ENCODE measurements around the gene ANP32E. TPM values are rescaled to one million over a fixed set of nuclear protein-coding genes. Genes with fewer than 3 reads are reported as not detected.
A peak's percentile ranks its signal among the peaks of the same experiment; 100 is the strongest.

Gene ANP32E
- total and polyA plus RNA-seq, 2 of the 8 experiments (the other 6 are each of a cell fraction or from before 2014, with no cell fraction given), result 20.7 to 123 TPM

- TF ChIP-seq ASH2L (IDR thresholded peaks at IDR 0.05; ENCODE audit: low read length), result peak; percentile 70
- no peak for TF ChIP-seq BACH1 (IDR thresholded peaks at IDR 0.05; ENCODE audit: low read length)
- TF ChIP-seq EP300 (IDR thresholded peaks at IDR 0.05; ENCODE audit: borderline replicate concordance in 1 of 2, low read depth in 2 of 2, low read length in 2 of 2), result no peak
- TF ChIP-seq SUZ12 (IDR thresholded peaks at IDR 0.05; ENCODE audit: low read length), result no peak
- TF ChIP-seq, protein P1, sequence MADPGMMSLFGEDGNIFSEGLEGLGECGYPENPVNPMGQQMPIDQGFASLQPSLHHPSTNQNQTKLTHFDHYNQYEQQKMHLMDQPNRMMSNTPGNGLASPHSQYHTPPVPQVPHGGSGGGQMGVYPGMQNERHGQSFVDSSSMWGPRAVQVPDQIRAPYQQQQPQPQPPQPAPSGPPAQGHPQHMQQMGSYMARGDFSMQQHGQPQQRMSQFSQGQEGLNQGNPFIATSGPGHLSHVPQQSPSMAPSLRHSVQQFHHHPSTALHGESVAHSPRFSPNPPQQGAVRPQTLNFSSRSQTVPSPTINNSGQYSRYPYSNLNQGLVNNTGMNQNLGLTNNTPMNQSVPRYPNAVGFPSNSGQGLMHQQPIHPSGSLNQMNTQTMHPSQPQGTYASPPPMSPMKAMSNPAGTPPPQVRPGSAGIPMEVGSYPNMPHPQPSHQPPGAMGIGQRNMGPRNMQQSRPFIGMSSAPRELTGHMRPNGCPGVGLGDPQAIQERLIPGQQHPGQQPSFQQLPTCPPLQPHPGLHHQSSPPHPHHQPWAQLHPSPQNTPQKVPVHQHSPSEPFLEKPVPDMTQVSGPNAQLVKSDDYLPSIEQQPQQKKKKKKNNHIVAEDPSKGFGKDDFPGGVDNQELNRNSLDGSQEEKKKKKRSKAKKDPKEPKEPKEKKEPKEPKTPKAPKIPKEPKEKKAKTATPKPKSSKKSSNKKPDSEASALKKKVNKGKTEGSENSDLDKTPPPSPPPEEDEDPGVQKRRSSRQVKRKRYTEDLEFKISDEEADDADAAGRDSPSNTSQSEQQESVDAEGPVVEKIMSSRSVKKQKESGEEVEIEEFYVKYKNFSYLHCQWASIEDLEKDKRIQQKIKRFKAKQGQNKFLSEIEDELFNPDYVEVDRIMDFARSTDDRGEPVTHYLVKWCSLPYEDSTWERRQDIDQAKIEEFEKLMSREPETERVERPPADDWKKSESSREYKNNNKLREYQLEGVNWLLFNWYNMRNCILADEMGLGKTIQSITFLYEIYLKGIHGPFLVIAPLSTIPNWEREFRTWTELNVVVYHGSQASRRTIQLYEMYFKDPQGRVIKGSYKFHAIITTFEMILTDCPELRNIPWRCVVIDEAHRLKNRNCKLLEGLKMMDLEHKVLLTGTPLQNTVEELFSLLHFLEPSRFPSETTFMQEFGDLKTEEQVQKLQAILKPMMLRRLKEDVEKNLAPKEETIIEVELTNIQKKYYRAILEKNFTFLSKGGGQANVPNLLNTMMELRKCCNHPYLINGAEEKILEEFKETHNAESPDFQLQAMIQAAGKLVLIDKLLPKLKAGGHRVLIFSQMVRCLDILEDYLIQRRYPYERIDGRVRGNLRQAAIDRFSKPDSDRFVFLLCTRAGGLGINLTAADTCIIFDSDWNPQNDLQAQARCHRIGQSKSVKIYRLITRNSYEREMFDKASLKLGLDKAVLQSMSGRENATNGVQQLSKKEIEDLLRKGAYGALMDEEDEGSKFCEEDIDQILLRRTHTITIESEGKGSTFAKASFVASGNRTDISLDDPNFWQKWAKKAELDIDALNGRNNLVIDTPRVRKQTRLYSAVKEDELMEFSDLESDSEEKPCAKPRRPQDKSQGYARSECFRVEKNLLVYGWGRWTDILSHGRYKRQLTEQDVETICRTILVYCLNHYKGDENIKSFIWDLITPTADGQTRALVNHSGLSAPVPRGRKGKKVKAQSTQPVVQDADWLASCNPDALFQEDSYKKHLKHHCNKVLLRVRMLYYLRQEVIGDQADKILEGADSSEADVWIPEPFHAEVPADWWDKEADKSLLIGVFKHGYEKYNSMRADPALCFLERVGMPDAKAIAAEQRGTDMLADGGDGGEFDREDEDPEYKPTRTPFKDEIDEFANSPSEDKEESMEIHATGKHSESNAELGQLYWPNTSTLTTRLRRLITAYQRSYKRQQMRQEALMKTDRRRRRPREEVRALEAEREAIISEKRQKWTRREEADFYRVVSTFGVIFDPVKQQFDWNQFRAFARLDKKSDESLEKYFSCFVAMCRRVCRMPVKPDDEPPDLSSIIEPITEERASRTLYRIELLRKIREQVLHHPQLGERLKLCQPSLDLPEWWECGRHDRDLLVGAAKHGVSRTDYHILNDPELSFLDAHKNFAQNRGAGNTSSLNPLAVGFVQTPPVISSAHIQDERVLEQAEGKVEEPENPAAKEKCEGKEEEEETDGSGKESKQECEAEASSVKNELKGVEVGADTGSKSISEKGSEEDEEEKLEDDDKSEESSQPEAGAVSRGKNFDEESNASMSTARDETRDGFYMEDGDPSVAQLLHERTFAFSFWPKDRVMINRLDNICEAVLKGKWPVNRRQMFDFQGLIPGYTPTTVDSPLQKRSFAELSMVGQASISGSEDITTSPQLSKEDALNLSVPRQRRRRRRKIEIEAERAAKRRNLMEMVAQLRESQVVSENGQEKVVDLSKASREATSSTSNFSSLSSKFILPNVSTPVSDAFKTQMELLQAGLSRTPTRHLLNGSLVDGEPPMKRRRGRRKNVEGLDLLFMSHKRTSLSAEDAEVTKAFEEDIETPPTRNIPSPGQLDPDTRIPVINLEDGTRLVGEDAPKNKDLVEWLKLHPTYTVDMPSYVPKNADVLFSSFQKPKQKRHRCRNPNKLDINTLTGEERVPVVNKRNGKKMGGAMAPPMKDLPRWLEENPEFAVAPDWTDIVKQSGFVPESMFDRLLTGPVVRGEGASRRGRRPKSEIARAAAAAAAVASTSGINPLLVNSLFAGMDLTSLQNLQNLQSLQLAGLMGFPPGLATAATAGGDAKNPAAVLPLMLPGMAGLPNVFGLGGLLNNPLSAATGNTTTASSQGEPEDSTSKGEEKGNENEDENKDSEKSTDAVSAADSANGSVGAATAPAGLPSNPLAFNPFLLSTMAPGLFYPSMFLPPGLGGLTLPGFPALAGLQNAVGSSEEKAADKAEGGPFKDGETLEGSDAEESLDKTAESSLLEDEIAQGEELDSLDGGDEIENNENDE (IDR thresholded peaks at IDR 0.05; ENCODE audit: insufficient replicate concordance, low read length), result no peak
- no peak for TF ChIP-seq KDM5A (IDR thresholded peaks at IDR 0.05; ENCODE audit: low read length)
- TF ChIP-seq NRF1 (IDR thresholded peaks at IDR 0.05; ENCODE audit: low read depth, low read length), result no peak
- TF ChIP-seq POLR2A (IDR thresholded peaks at IDR 0.05; ENCODE audit: control extremely low read depth in 1 of 2, low read depth in 2 of 2, low read length in 2 of 2), result peak; percentile 74 to 95
- peak; percentile 7; the same call in 1 of the 2 replicates for TF ChIP-seq YY1 (IDR thresholded peaks at IDR 0.05; ENCODE audit: low read depth, low read length)
- TF ChIP-seq, protein P2, sequence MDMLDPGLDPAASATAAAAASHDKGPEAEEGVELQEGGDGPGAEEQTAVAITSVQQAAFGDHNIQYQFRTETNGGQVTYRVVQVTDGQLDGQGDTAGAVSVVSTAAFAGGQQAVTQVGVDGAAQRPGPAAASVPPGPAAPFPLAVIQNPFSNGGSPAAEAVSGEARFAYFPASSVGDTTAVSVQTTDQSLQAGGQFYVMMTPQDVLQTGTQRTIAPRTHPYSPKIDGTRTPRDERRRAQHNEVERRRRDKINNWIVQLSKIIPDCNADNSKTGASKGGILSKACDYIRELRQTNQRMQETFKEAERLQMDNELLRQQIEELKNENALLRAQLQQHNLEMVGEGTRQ (IDR thresholded peaks at IDR 0.05; ENCODE audit: low read length), result no peak
These were observed 1.2 kb downstream of the ANP32E start (continued) for GRCh38 chr1:150234566-150235293.

Data from H1 (cell line).